HepG2 (cell line): ENCODE measurements around the gene CALN1. TPM values are rescaled to one million over a fixed set of nuclear protein-coding genes. Genes with fewer than 3 reads are reported as not detected.

ENCODE experiments used
- ATAC-seq: fragments of 200-7000 bp; cut with Tn5 transposase; 3 replicates; pipeline ENCODE4 v1.9.1; 2020; ENCODE audit warnings: mild to moderate bottlenecking, moderate library complexity
- BruUV-seq: library from RNA; stranded (reverse); fragments of 400-500 nt; replicated peaks from 2 replicates; lab custom pipeline; 2021; lab: Mats Ljungman, UMichigan
- CTCF ChIA-PET: fragments of 300-600 bp; formaldehyde crosslinking; extraction: SDS; loops from one replicate; lab custom pipeline; 2021; ENCODE audit warnings: low total read pairs, inconsistent platforms, low intra/inter-chr PET ratio; lab: Yijun Ruan, JAX
- POLR2A ChIA-PET: fragments of 350-600 bp; sonication (Branson Sonifier 250); formaldehyde crosslinking; loops from one replicate; lab custom pipeline; 2020; ENCODE audit warnings: antibody characterized with exemption, inconsistent platforms; lab: Yijun Ruan, JAX
- DNase-seq: peaks from one replicate; pipeline ENCODE4 v3.0.0-alpha.2; 2015; ENCODE audit warnings: low spot score
- FAIRE-seq: peaks from 3 replicates; lab custom pipeline; 2011; peaks lifted over from hg19 to GRCh38; lab: Jason Lieb, UNC
- H2AFZ ChIP-seq: one replicate; pipeline ENCODE4 v1.6.1; 2011; ENCODE audit warnings: low read length, inconsistent platforms
- H3K27ac ChIP-seq: fragments of 300-600 bp; 3 replicates; pipeline ENCODE4 v1.8.0; 2011; ENCODE audit warnings: mixed run types, mild to moderate bottlenecking, mixed read lengths, low read length, inconsistent platforms; ENCODE audit not compliant: insufficient read depth; ENCODE audit errors: extremely low read length
- H3K27me3 ChIP-seq, 2 experiments: fragments of 200-600 bp in 1 of 2; 2 replicates in 1 of 2; 3 replicates in 1 of 2; pipeline versions ENCODE4 v1.6.0 to v1.8.0; 2011; ENCODE audit warnings: low read length in 2 of 2, mild to moderate bottlenecking in 2 of 2, moderate library complexity in 2 of 2, inconsistent platforms in 1 of 2; ENCODE audit not compliant: insufficient read depth in 2 of 2, control insufficient read depth in 1 of 2
- H3K36me3 ChIP-seq, 2 experiments: fragments of 200-600 bp in 1 of 2; replicated peaks in 1 of 2; 2 replicates in 1 of 2; 3 replicates in 1 of 2; pipeline versions ENCODE4 v1.5.1 to v1.8.0; 2011; ENCODE audit warnings: low read length in 2 of 2, inconsistent platforms in 1 of 2; ENCODE audit not compliant: insufficient read depth in 2 of 2, control insufficient read depth in 1 of 2
- H3K4me1 ChIP-seq: 2 replicates; pipeline ENCODE4 v1.5.1; 2012; ENCODE audit warnings: low read length, inconsistent platforms; ENCODE audit not compliant: insufficient read depth
- H3K4me2 ChIP-seq: 2 replicates; pipeline ENCODE4 v1.6.0; 2011; ENCODE audit warnings: low read depth, low read length, inconsistent platforms
- H3K4me3 ChIP-seq, 3 experiments: fragments of 200-600 bp in 1 of 3; sonication (generic), shearing (Covaris generic) in 1 of 3; replicated peaks in 1 of 3; 2 replicates each; pipeline ENCODE4 v1.5.1; 2011 to 2016; ENCODE audit warnings: low read length in 3 of 3, inconsistent platforms in 2 of 3, low read depth in 2 of 3, mild to moderate bottlenecking in 2 of 3, control low read depth in 1 of 3, mixed read lengths in 1 of 3; ENCODE audit not compliant: insufficient read depth in 1 of 3
- H3K79me2 ChIP-seq: one replicate; pipeline ENCODE4 v1.6.1; 2011; ENCODE audit warnings: low read length, inconsistent platforms; ENCODE audit not compliant: insufficient read depth
- H3K9ac ChIP-seq: 2 replicates; pipeline ENCODE4 v1.6.0; 2011; ENCODE audit warnings: mild to moderate bottlenecking, low read depth, low read length, inconsistent platforms; ENCODE audit not compliant: insufficient read depth
- H3K9me3 ChIP-seq: 2 replicates; pipeline ENCODE4 v1.5.1; 2012; ENCODE audit warnings: mild to moderate bottlenecking, low read length
- H4K20me1 ChIP-seq: 2 replicates; pipeline ENCODE4 v1.6.0; 2011; ENCODE audit warnings: inconsistent platforms, mild to moderate bottlenecking, low read length, moderate library complexity; ENCODE audit not compliant: insufficient read depth
- CBX5 ChIP-seq: sonication (generic); formaldehyde crosslinking; IDR thresholded peaks from 2 replicates; pipeline ENCODE4 v1.4.0; 2020; ENCODE audit warnings: missing genetic modification reagents, borderline replicate concordance
- GPBP1L1 ChIP-seq: sonication (generic); formaldehyde crosslinking; IDR thresholded peaks from 2 replicates; pipeline ENCODE4 v1.5.0; 2020; ENCODE audit warnings: mild to moderate bottlenecking, missing genetic modification reagents
- GTF3A ChIP-seq: sonication (generic); formaldehyde crosslinking; conservative IDR thresholded peaks from 2 replicates; pipeline ENCODE4 v1.4.0; 2020; ENCODE audit warnings: mild to moderate bottlenecking, missing genetic modification reagents
- HNF4G ChIP-seq, 2 experiments: sonication (generic) in 1 of 2; formaldehyde crosslinking in 1 of 2; IDR thresholded peaks; 2 replicates each; pipeline versions ENCODE4 v1.4.0 to v1.6.1; 2011 to 2020; ENCODE audit warnings: borderline replicate concordance in 2 of 2, low read depth in 2 of 2, mild to moderate bottlenecking in 2 of 2, low read length in 1 of 2, missing genetic modification reagents in 1 of 2, moderate library complexity in 1 of 2
- HNRNPH1 ChIP-seq: fragments of 200-400 bp; formaldehyde crosslinking; optimal IDR thresholded peaks from 2 replicates; pipeline ENCODE3; 2017; ENCODE audit warnings: mild to moderate bottlenecking, low read depth, low read length
- KDM5B ChIP-seq: sonication (generic); formaldehyde crosslinking; IDR thresholded peaks from 2 replicates; pipeline ENCODE4 v1.4.0; 2020; ENCODE audit warnings: missing genetic modification reagents, mild to moderate bottlenecking, borderline replicate concordance
- LCORL ChIP-seq, 2 experiments: fragments of 450-650 bp in 1 of 2; sonication (generic) in 1 of 2; formaldehyde crosslinking in 1 of 2; IDR thresholded peaks; 2 replicates each; pipeline versions ENCODE4 v1.5.0 to v1.6.1; 2017 to 2020; ENCODE audit warnings: antibody characterized with exemption in 1 of 2, missing genetic modification reagents in 1 of 2
- MTF2 ChIP-seq: sonication (generic); formaldehyde crosslinking; IDR thresholded peaks from 2 replicates; pipeline ENCODE4 v1.5.0; 2020; ENCODE audit warnings: missing genetic modification reagents, borderline replicate concordance
- PAX8 ChIP-seq: sonication (generic); formaldehyde crosslinking; IDR thresholded peaks from 2 replicates; pipeline ENCODE4 v1.8.0; 2022; ENCODE audit warnings: mild to moderate bottlenecking, missing genetic modification reagents, borderline replicate concordance
- PHB2 ChIP-seq: fragments of 450-650 bp; IDR thresholded peaks from 2 replicates; pipeline ENCODE4 v1.6.1; 2018; ENCODE audit not compliant: partially characterized antibody
- RORA ChIP-seq: sonication (generic); formaldehyde crosslinking; IDR thresholded peaks from 2 replicates; pipeline ENCODE4 v1.5.0; 2020; ENCODE audit warnings: mild to moderate bottlenecking, missing genetic modification reagents, moderate library complexity
- UBTF ChIP-seq: sonication (generic); formaldehyde crosslinking; IDR thresholded peaks from 2 replicates; pipeline ENCODE4 v1.4.0; 2020; ENCODE audit warnings: mild to moderate bottlenecking, missing genetic modification reagents
- ZFAT ChIP-seq: sonication (generic); formaldehyde crosslinking; conservative IDR thresholded peaks from 2 replicates; pipeline ENCODE4 v1.8.1; 2023; ENCODE audit warnings: missing genetic modification reagents, inconsistent platforms
- ZNF275 ChIP-seq: sonication (generic); formaldehyde crosslinking; IDR thresholded peaks from 2 replicates; pipeline ENCODE4 v1.8.0; 2022; ENCODE audit warnings: missing genetic modification reagents, mild to moderate bottlenecking, inconsistent platforms, borderline replicate concordance
- ZNF569 ChIP-seq: sonication (generic); formaldehyde crosslinking; IDR thresholded peaks from 2 replicates; pipeline ENCODE4 v1.5.0; 2020; ENCODE audit warnings: mild to moderate bottlenecking, missing genetic modification reagents, moderate library complexity, borderline replicate concordance
- ZNF776 ChIP-seq: sonication (generic); formaldehyde crosslinking; IDR thresholded peaks from 2 replicates; pipeline ENCODE4 v1.4.0; 2020; ENCODE audit warnings: mild to moderate bottlenecking, missing genetic modification reagents
- ZXDC ChIP-seq: sonication (generic); formaldehyde crosslinking; IDR thresholded peaks from 2 replicates; pipeline ENCODE4 v1.5.0; 2020; ENCODE audit warnings: mild to moderate bottlenecking, missing genetic modification reagents
- WGBS: methylation state at CpG from one replicate; pipeline ENCODE4 v1.1.6; 2017; ENCODE audit warnings: low lambda C conversion rate; 5-methylcytosine and 5-hydroxymethylcytosine counted together
- in situ Hi-C: cut with HindIII; loops from 2 replicates; pipeline ENCODE4 v1.10.0; 2017; ENCODE audit warnings: low pct_unique_long_range_greater_than_20kb; ENCODE audit not compliant: extremely low pct_ligation_motif_present
- intact Hi-C: fragments of 100-400 bp; cut with micrococcal nuclease; formaldehyde crosslinking; loops from one replicate; pipeline ENCODE4 v1.10.0; 2022; ENCODE audit not compliant: unreplicated experiment
- polyA plus RNA-seq, 8 experiments: library from polyadenylated mRNA; depleted of rRNA in 3 of 8; stranded (reverse) in 7 of 8; unstranded in 1 of 8; fragments of >200 nt; fragmentation: Illumina TruSeq in 4 of 8; extraction: Trizol in 4 of 8; gene quantifications; 2 replicates each; pipeline versions ENCODE4 v1.2.1 to v1.2.3, GENCODE V29; 2011 to 2016; ENCODE audit warnings: low read depth in 4 of 8, missing spikeins in 1 of 8, mixed read lengths in 1 of 8; ENCODE audit not compliant: insufficient read depth in 1 of 8
- total RNA-seq, 5 experiments: library from RNA; depleted of rRNA; stranded (reverse); fragments of >200 nt; fragmentation: Illumina TruSeq; extraction: Trizol; gene quantifications; 2 replicates each; pipeline ENCODE4 v1.2.3, GENCODE V29; 2016; ENCODE audit warnings: low read depth in 1 of 5

The CALN1 gene
- total and polyA plus RNA-seq, 2 of the 13 experiments (the other 11 are each of a cell fraction or from before 2014, with no cell fraction given), result not detected

- Histone ChIP-seq H4K20me1 (no peaks in the 10 kb centered on the region), H3K4me1 (no peaks in the 10 kb centered on the region), H3K79me2 (no peaks in the 10 kb centered on the region), H3K27me3 (peaks cover 0 to 4% of the 10 kb centered on the region in 2 experiments; a peak in 1 of 5 replicates), H2AFZ (no peak overlapping the region), H3K4me2 (no peak overlapping the region), H3K36me3 (no peaks in the 10 kb centered on the region), H3K9me3 (no peaks in the 10 kb centered on the region), H3K27ac (no peak overlapping the region), H3K4me3 (no peak overlapping the region), H3K9ac (no peak overlapping the region)
- FAIRE-seq, result no peak
- CTCF ChIA-PET, result no interaction called here
- in situ Hi-C loops, result no loop called here
- WGBS, result 2% methylated on average over 3 of the region's 3 CpGs
- intact Hi-C loops, result no loop called here
- POLR2A ChIA-PET, result no interaction called here
- no TSS peak for BruUV-seq
- no peak for DNase-seq
- no peak for ATAC-seq
- TF ChIP-seq MTF2 (CRISPR knock-in tag) (no peak), UBTF (CRISPR knock-in tag) (no peak), ZNF776 (CRISPR knock-in tag) (no peak), ZFAT (CRISPR knock-in tag) (no peak), LCORL (IDR thresholded peaks at IDR 0.05) (no peak), LCORL (CRISPR knock-in tag; IDR thresholded peaks at IDR 0.05) (no peak), PHB2 (no peak), KDM5B (CRISPR knock-in tag) (no peak), ZNF275 (CRISPR knock-in tag) (no peak), CBX5 (CRISPR knock-in tag) (no peak), RORA (CRISPR knock-in tag) (no peak), ZNF569 (no peak), HNF4G (IDR thresholded peaks at IDR 0.05; ENCODE audit: borderline replicate concordance, low read depth, low read length) (no peak), HNF4G (CRISPR knock-in tag; IDR thresholded peaks at IDR 0.05; ENCODE audit: borderline replicate concordance, low read depth) (no peak), HNRNPH1 (no peak), GPBP1L1 (CRISPR knock-in tag) (no peak), ZXDC (CRISPR knock-in tag) (no peak), PAX8 (no peak), GTF3A (CRISPR knock-in tag) (no peak)
Measured at GRCh38 chr7:72020311-72020710, 391.8 kb downstream of the CALN1 start.
